COLO668 (cell line): ENCODE data around the gene TMEM80.

Source experiments
- DNase-seq: peaks from one replicate; lab custom pipeline; 2025; ENCODE audit not compliant: unreplicated experiment; lab: John Stamatoyannopoulos, UW

TMEM80 gene

DNA sequence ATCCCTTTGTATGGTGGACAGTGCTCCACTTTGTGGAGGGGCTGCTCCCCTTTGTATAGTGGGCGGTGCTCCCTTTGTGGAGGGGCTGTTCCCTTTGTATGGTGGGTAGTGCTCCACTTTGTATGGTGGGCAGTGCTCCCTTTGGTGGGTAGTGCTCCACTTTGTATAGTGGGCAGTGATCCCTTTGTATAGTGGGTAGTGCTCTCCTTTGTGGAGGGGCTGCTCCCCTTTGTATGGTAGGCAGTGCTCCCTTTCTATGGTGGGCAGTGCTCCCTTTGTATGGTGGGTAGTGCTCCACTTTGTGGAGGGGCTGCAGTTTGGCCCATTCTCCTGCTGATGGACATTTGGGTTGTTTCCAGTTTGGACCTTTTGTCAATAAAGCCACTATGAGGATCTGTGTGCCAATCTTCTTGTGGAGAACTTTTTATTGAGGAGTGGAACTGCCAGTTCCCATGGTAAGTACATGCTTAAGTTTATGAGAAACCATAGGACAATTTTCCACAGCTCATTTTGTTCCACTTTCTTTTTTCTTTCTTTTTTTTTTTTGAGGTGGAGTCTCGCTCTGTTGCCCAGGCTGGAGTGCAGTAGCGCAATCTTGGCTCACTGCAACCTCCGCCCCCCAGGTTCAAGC, 47.1 kb downstream of the TMEM80 start:
- DNase-seq: no peak

DNA sequence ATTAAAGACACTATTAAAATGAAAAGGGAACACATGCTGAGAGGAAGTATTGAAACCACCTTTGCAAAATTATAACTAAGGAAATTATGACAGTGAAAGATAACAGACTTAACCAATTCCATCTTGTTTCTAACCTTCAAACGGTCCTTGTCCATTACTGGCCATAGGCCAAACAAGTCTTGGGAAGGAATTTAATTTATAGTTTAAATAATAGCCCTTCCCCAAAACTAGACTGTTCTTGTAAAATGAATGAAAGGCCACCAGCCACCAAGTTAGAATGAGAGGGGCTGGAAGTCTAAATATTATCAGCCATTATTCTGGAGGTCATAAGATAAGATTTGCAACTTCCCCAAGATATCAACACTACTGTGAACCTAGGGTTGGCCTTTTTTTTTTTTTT, 49.8 kb downstream of the TMEM80 start:
- DNase-seq: no peak

DNA sequence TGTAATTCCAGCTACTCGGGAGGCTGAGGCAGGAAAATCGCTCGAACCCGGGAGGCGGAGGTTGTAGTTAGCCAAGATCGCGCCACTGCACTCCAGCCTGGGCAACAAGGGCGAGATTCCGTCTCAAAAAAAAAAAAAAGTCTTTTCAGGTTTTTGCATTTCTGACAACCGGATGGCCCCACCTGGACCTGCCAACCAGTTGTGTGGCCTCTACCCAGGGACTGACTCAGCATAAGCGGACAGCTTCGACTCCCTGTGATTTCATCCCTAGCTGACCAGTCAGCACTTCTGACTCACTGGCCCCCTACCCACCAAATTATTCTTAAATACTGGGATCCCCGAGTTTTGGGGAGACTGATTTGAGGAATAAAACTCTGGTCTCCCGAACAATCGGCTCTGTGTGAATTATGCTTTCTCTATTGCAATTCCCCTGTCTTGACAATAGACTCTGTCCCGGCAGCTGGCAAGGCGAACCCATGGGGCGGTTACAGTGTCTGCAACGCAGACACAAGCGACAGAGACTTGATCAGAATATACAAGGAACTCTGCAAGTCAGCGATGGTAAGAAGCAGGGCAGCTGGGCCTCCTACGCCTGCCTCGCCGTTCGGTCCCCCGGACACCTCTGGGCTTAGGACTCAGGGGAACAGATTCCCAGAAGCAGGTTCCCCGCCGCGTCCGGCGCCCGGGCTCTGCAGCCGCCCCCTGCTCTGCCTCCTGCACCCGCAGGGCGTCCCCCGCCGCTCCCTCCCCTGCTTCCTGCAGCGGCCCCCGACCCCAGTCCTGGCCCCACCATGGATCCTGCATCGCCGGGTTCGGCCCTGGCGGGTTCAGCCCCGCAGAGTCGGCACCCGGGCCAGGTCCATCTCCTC, 50.9 kb downstream of the TMEM80 start:
- DNase-seq: peak; percentile 16

DNA sequence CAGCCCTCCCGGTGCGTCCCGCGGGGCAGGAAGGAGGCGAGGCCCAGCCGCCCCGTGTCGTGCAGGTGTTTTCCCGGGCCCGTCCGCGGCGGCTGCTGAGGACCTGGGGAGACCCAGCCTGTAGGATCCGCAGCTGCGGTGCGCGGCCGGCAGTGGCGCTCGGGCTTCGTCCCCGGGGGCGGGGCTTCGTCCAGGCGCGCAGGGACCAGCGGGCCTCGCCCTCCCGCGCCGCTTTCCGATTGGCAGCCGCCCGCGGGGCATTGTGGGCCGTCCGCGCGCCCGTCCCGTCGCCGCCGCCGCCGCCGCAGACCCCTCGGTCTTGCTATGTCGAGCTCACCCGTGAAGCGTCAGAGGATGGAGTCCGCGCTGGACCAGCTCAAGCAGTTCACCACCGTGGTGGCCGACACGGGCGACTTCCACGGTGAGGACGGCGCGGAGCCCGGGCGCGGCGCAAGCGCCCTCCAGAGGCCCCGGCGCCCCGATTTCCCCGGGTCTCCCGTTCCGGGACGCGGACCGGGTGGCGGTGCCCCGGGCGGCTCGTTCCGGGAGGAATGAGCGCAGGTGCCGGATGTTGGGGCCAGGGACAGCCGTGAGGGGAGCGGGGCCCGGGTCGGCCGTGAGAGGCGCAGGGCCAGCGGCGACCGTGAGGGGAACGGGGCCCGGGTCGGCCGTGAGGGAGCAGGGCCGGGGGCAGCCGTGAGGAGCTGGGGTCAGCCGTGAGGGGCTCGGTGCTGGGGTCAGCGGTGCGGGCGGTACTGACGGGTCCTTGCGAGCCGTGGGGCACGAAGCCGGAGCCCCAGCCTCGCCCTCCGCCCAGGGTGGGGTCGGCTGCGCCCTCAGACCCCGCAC, 51.8 kb downstream of the TMEM80 start, which contains the start of gene TALDO1:
TALDO1 (plus strand) TSS at position 307 of the 849 bp plus-strand sequence; CDS start at position 325, 18 bp downstream.
- DNase-seq: peak; percentile 82

DNA sequence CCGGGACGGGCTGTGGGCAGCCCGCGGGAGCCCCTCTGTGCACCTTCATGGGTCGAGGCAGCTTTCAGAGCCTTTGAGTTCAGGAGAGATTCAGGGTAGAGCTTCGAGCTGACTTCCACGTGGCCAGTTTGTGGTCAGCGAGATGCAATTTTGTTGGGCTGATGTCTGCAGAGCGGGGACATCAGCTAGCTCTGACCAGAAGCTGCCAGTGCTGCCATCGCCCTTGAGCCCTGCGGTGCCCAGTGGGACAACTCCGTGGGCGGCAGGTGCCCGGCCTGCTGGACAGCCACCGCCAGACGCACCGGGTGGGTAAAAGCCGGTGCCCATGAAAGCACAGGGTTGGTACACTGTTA, 52.4 kb downstream of the TMEM80 start:
- no peak for DNase-seq

DNA sequence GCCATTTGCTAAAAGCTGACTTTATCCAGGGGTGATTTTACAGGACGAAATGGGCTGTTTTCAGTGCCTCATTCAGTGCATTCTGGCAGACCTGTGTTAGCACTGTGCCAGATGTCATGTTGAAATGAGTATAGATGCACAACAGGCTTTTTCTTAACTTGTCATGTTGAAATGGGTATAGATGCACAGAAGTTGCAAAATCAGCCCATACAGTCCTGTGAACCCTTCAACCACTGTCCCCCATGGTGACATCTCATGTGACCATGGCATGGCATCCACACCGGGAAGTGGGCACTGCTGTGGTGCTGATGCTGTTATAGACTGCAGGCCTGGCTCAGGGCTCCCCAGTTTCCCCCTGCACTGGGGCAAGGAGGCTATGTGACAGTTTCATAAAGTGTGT, 54.1 kb downstream of the TMEM80 start:
- no peak for DNase-seq
